H7 (cell line): Measurements from ENCODE around the gene FSIP1. TPM values are rescaled to one million over a fixed set of nuclear protein-coding genes. Genes with fewer than 3 reads are reported as not detected.

Experiments
- DNase-seq: peaks from one replicate; pipeline ENCODE4 v3.0.0; 2012
- H3K27me3 ChIP-seq: 2 replicates; pipeline ENCODE4 v1.6.0; 2011; ENCODE audit warnings: mild to moderate bottlenecking, low read length; ENCODE audit not compliant: control insufficient read depth, insufficient read depth
- H3K36me3 ChIP-seq: replicated peaks from 2 replicates; pipeline ENCODE4 v1.5.1; 2011; ENCODE audit warnings: low read length; ENCODE audit not compliant: control insufficient read depth, insufficient read depth
- H3K4me3 ChIP-seq: 2 replicates; pipeline ENCODE4 v1.5.1; 2011; ENCODE audit warnings: low read depth, mild to moderate bottlenecking, control low read depth, low read length, moderate library complexity; ENCODE audit not compliant: insufficient read depth
- total RNA-seq: library from RNA; depleted of rRNA; stranded (reverse); fragments of >200 nt; shearing (Covaris generic); gene quantifications from 2 replicates; pipeline ENCODE4 v1.2.3, GENCODE V29; 2014

FSIP1 gene
- total RNA-seq, 1 experiment from 2014 or later: 0.52 TPM

DNA sequence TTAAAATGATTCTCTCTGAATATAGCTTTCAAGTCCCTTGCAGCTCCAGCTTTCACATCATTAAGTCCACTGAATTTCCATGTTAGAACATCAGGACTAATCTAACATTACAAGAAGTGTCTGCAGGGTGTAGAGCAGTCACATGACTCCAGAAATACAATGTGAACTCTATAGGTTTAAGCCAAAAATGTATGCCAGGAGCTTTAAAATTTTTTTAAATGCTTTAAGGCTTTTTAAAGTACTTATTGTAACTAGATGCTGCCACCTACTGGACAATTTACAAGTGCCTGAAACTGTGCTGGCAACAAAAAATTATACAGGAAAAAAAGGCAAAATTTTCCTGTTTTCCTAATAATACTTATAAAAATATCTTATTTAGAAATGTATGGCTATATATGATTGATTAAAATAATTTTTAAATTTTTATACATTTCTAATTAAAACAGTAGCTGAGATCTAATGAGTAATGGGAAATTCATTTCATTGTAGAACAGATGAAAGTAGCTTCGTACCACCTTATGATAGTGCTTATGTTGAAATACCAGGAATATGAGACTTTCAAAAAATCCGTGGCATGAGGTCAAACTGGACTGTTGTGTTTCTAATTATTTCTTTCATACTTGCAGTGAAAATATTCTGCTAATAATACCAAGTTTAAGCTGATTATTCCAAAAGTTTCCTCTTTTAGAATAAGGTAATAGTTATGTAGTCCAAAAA, 25.7 kb downstream of the FSIP1 start:
- DNase-seq: no peak

GRCh38 chr15:39752991-39753390, 29.6 kb downstream of the FSIP1 start:
- Histone ChIP-seq H3K27me3 (no peaks in the 10 kb centered on the region), H3K4me3 (no peak overlapping the region), H3K36me3 (no peaks in the 10 kb centered on the region)
- DNase-seq: no peak

More for the DNA sequence above, 25.7 kb downstream of the FSIP1 start:
- Histone ChIP-seq H3K36me3 (no peaks in the 10 kb centered on the region), H3K27me3 (no peaks in the 10 kb centered on the region), H3K4me3 (no peak overlapping the region)

GRCh38 chr15:39752246-39752645, 30.4 kb downstream of the FSIP1 start:
- no peak for DNase-seq
- Histone ChIP-seq H3K4me3 (no peak overlapping the region), H3K27me3 (no peaks in the 10 kb centered on the region), H3K36me3 (no peaks in the 10 kb centered on the region)

GRCh38 chr15:39748276-39748675, 34.4 kb downstream of the FSIP1 start:
- H3K27me3 ChIP-seq: no peaks in the 10 kb centered on the region
- H3K36me3 ChIP-seq: no peaks in the 10 kb centered on the region
- H3K4me3 ChIP-seq: no peak overlapping the region
- no peak for DNase-seq

DNA sequence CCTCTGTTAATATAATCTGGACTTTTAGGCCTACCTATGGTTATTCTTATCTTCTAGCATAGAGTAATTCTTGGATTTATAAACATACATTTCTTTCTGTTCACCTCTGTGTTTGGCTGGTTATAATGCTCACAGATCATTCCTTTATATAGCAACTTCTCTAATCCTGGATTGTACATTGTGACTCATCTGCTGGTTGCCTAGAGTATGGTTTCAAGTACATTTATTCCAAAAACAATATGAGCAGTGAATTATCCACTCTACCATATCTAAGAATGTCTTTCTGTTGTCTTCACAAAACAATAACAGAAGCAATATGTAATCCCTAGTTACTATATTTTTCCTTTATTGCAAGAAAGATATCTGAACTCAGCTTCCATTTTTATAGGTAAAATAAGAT, 35.3 kb downstream of the FSIP1 start:
- Histone ChIP-seq H3K36me3 (no peaks in the 10 kb centered on the region), H3K4me3 (no peak overlapping the region), H3K27me3 (no peaks in the 10 kb centered on the region)
- DNase-seq: no peak

GRCh38 chr15:39746714-39747276, 35.8 kb downstream of the FSIP1 start:
- no peaks in the 10 kb centered on the region for H3K27me3 ChIP-seq
- H3K36me3 ChIP-seq: no peaks in the 10 kb centered on the region
- DNase-seq: no peak
- no peak overlapping the region for H3K4me3 ChIP-seq

GRCh38 chr15:39746176-39746575, 36.5 kb downstream of the FSIP1 start:
- DNase-seq: no peak
- no peak overlapping the region for H3K4me3 ChIP-seq
- no peaks in the 10 kb centered on the region for H3K36me3 ChIP-seq
- no peaks in the 10 kb centered on the region for H3K27me3 ChIP-seq

- DNase-seq: no peak
These were observed 37.2 kb downstream of the FSIP1 start for GRCh38 chr15:39745415-39745814.

GRCh38 chr15:39744334-39745103, 38.1 kb downstream of the FSIP1 start:
- no peak overlapping the region for H3K4me3 ChIP-seq
- DNase-seq: peak; percentile 33
- H3K27me3 ChIP-seq: no peaks in the 10 kb centered on the region
- H3K36me3 ChIP-seq: no peaks in the 10 kb centered on the region

More at GRCh38 chr15:39745415-39745814, 37.2 kb downstream of the FSIP1 start:
- Histone ChIP-seq H3K4me3 (no peak overlapping the region), H3K27me3 (no peaks in the 10 kb centered on the region), H3K36me3 (no peaks in the 10 kb centered on the region)

- no peaks in the 10 kb centered on the region for H3K27me3 ChIP-seq
- no peak overlapping the region for H3K4me3 ChIP-seq
- no peaks in the 10 kb centered on the region for H3K36me3 ChIP-seq
- DNase-seq: no peak
These were observed 39.0 kb downstream of the FSIP1 start for GRCh38 chr15:39743611-39744010.

DNA sequence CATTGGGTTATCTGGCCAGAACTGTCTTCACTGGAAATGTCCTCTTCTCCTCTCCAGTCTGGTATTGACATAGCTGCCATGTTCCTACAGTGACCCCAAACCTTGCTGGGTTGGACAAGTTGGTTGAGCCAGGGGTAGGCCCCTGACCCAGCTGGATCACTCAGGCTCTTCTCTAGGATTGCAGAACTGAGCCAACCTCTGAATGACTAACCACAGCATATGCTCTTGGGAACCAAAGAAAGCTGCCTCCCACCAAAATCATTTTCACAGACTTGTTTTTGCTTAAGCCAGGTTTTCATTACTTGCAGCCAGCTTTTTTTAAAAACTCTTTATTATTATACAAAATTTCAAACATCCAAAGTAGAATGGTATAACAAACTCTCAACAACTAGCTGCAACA, 41.4 kb downstream of the FSIP1 start:
- DNase-seq: no peak
- Histone ChIP-seq H3K4me3 (no peak overlapping the region), H3K36me3 (no peaks in the 10 kb centered on the region), H3K27me3 (no peaks in the 10 kb centered on the region)

DNA sequence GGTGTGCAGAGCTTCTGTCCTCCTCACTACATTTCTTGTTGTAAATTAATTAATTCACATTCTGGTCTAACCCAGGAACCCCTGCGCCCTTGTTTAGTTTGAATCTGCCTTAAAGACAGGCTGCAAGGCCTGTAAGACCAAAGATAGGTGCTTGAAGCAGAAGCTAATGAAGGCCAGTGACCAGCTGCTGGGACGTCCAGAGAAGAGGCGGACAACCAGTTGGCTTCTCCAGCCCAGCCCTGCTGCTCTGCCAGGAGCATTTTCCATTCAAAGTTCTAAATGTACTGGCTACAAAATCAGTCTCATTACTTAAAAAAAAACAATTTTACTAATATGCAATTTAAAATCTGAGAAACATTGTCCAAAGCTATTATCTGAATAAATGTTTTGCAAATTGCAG, 43.6 kb downstream of the FSIP1 start:
- no peaks in the 10 kb centered on the region for H3K36me3 ChIP-seq
- H3K27me3 ChIP-seq: no peaks in the 10 kb centered on the region
- no peak for DNase-seq
- H3K4me3 ChIP-seq: no peak overlapping the region

DNA sequence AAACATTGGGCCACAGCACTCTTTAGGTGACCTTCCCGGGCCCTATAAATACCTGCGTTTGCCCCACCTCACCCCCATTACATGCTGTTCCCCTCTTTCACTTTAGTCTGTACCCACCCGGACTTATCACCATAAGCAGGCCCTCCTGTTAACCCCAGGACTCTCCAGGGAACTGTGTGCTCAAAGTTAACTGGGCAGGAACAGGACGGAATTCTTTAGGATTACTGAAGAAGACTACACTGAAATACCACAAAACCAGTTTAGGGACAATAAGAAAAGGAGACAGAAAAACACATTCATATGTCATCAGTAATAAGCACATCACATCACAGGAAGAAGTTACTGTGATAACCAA, 45.5 kb downstream of the FSIP1 start:
- no peaks in the 10 kb centered on the region for H3K36me3 ChIP-seq
- no peak overlapping the region for H3K4me3 ChIP-seq
- no peaks in the 10 kb centered on the region for H3K27me3 ChIP-seq
- no peak for DNase-seq

- DNase-seq: no peak
- H3K4me3 ChIP-seq: no peak overlapping the region
- H3K27me3 ChIP-seq: no peaks in the 10 kb centered on the region
- no peaks in the 10 kb centered on the region for H3K36me3 ChIP-seq
These were observed 46.0 kb downstream of the FSIP1 start for GRCh38 chr15:39736412-39737195.
